Medulla oblongata (tissue), 1 donor: ENCODE data around the gene AGMAT.

ENCODE experiments used
- DNase-seq: peaks from one replicate; pipeline ENCODE4 v3.0.0-alpha.2; 2015; ENCODE audit errors: extremely low spot score

AGMAT gene

GRCh38 chr1:15559189-15559810 lies 25.6 kb downstream of the AGMAT start:
- no peak for DNase-seq

GRCh38 chr1:15558516-15558915 lies 26.3 kb downstream of the AGMAT start:
- DNase-seq, result no peak

GRCh38 chr1:15557594-15557993 lies 27.3 kb downstream of the AGMAT start:
- DNase-seq, result no peak

- no peak for DNase-seq
Measured at GRCh38 chr1:15557008-15557407, 27.8 kb downstream of the AGMAT start.

DNA sequence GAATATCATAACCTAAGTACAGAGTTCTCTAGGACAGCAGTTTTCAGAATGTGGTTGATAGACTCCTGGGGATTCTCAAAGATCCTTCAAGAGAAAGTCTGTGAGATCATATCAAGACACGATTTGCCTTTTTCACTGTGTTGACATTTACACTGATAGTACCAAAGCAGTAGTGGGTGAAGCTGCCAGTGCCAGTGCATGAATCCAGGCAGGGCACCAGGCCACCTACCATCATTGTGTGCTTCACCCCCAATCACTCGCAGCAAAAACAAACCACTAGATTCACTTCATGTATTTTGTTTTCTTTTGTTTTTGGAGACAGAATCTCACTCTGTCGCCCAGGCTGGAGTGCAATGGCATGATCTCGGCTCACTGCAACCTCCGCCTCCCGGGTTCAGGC lies 34.3 kb downstream of the AGMAT start:
- DNase-seq, result no peak

GRCh38 chr1:15546641-15547040 lies 38.2 kb downstream of the AGMAT start:
- DNase-seq, result peak; percentile 67

GRCh38 chr1:15543589-15544568 lies 41.0 kb downstream of the AGMAT start:
- DNase-seq, result no peak

- DNase-seq, result no peak
Measured at GRCh38 chr1:15543251-15543588, 41.6 kb downstream of the AGMAT start.

DNA sequence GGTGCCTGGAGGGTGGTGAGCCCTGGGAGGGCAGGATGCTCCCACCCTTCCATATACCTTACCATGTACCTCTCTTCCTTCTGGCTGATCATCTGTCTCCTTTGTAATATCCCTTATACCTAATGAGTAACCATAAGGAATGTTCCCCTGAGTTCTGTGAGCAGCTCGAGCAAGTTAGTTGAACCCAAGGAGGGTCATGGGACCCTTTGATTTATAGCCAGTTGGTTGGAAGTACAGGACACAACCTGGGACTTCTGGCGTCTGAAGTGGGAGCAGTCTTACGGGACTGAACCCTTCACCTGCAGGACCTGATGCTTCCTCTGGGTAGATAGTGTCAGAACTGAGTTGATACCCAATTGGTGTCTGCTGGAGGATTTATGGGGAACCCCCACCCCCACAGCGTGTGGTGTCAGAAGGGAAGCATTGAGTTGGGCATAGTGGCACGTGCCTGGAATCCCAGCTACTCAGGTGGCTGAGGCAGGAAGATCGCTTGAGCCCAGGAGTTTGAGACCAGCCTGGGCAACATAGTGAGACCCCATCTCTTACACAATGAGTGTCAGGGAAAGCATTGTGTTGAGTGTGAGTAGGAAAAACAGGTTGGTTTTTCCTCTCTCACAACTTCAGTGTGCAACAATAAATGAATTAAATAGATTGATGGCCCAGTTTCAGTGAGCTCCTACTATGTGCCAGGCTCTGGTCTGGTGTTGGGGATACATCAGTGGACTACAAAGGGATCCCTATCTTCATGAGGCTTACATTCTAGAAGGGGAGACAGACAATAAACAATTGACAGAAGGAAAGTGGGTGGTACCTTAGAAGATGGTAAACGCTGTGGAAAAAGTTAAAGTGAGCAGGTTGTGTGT lies 42.2 kb downstream of the AGMAT start:
- no peak for DNase-seq

GRCh38 chr1:15541231-15541792 lies 43.5 kb downstream of the AGMAT start:
- DNase-seq, result no peak

GRCh38 chr1:15540186-15540585 lies 44.7 kb downstream of the AGMAT start:
- DNase-seq, result no peak

DNA sequence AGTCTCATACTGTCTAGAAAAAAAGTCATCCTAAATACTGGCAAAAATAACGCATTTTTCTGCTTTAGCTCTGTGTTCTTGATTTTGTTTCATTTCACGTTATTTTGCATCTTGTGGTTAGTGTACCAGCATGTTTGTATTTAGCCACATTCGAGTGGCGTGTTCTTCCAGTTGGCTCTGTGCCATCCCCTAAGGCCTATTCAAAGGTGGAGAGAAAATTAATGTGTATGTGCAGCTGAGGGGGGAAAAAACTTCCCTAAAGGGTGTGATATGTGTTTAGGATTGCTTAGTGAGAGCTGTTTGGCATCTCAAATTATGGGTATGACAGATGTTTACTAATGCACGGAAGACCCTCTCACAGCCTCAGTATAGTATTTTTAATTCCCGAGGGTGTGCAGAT lies 46.1 kb downstream of the AGMAT start:
- no peak for DNase-seq

- DNase-seq, result no peak
Measured at GRCh38 chr1:15531682-15532081, 53.2 kb downstream of the AGMAT start.

DNA sequence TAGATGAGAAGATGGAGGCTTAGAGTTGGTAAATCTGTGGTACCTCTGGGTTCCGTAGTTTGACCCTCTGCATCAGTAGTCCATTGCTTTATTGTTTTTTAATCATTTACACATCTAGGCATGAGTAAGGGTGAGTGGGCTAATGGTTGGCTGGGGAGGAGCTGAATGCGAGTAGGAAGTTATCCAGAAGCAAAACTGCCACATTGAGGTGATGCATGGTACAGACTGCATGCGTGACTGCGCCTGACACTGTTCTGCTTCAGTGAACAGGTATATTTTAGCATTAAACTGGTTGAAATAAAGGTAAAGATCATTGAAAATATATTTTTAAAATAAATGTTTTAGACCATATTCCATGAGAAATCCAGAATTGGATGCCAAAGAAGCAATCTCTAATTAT lies 53.8 kb downstream of the AGMAT start:
- no peak for DNase-seq

- peak; percentile 99 for DNase-seq
Measured at GRCh38 chr1:15526490-15527339, 58.1 kb downstream of the AGMAT start, which contains the start of gene DNAJC16. DNAJC16 (plus strand) TSS chr1:15526848; CDS start chr1:15529106, 2,258 bp downstream.

DNA sequence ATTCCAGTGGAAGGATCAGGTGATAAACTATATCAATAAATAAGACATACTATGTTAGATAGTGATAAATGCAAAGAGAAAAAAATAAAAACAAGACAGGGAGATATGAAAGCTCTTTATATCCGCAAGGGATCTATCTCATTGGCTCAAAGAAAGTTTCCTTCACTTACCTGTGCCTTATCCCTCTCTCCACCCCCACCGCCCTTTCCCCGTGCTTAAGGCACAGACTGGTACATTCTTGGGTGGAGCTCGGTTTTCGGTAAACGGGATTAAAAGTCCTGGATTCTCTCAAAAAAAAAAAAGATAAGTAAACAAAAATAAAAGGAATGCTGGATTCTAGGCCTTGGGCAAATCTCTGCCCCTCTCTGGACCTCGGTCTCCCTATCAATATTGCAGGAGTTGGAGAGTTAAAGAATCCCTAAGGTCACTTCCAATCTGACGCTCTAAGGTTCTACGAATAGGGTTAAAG lies 58.8 kb downstream of the AGMAT start:
- no peak for DNase-seq

GRCh38 chr1:15525050-15526020 lies 59.5 kb downstream of the AGMAT start:
- DNase-seq, result peak; percentile 49

DNA sequence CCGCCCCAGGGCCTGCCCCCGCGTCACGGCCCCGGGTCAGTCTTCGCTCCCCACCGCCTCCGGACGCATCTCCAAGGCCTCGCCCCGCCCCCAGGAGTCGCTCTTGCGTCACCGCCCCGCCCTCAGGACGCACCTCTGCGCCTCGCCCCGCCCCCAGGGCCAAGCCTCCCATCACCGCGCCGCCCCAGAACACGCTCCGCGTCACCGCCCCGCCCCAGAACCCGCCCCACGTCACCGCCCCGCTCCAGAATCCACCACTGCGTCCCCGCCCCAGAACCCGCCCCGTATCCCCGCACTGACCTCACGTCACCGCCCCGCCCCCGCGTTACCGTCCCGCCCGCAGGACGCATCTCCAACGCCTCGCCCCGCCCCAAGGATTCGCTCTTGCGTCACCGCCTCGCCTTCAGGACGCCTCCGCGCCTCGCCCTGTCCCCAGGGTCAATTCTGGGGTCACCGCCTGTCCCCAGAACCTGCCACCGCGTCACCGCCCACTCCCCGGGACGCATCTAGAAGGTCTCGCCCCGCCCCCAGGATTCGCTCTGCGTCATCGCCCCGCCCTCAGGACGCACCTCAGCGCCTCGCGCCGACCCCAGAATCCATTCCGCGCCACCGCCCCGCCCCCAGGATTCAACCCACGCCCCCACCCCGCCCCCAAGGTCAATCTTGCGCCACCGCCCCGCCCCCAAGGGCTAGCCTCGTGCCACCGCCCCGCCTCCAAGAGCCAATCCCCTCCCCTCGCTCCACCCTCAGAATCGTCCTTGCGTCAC lies 60.4 kb downstream of the AGMAT start:
- DNase-seq, result peak; percentile 99

DNA sequence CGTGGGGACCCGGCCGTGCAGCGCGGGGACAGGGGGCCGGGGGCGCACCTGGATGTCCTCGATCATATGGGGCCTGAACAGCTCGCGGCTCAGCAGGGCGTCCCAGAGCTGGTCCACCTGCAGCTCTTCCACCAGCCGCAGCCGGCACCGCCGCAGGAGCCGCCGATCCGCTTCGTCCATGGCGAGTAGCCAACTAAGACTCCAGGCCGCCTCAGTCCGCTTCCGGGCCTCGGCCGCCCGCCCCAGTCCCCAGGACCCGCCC lies 60.9 kb downstream of the AGMAT start, which contains the start of gene CASP9:
CASP9 (minus strand) TSS at position 195 of the 262 bp plus-strand sequence; CDS start at position 180, 15 bp downstream.
- no peak for DNase-seq
